WTC11 (cell line): ENCODE results near the gene AKT1.

Experiments used
- CBFB ChIP-seq: sonication (generic); formaldehyde crosslinking; IDR thresholded peaks from 2 replicates; pipeline ENCODE4 v1.8.1; 2022; ENCODE audit warnings: mild to moderate bottlenecking, low read depth, missing genetic modification reagents
- CTCF ChIP-seq: fragments of 200-600 bp; IDR thresholded peaks from 2 replicates; pipeline ENCODE4 v1.8.0; 2022; ENCODE audit warnings: antibody characterized with exemption
- RELA ChIP-seq: sonication (generic); formaldehyde crosslinking; IDR thresholded peaks from 2 replicates; pipeline ENCODE4 v1.8.1; 2022; ENCODE audit warnings: missing genetic modification reagents, mild to moderate bottlenecking, borderline replicate concordance
- TEAD1 ChIP-seq: sonication (generic); formaldehyde crosslinking; IDR thresholded peaks from 2 replicates; pipeline ENCODE4 v1.8.0; 2022; ENCODE audit warnings: mild to moderate bottlenecking, missing genetic modification reagents

GRCh38 chr14:104766863-104767633, 28.5 kb downstream of the AKT1 start:
- TF ChIP-seq CTCF, result no peak
- no peak for TF ChIP-seq CBFB
- no peak for TF ChIP-seq TEAD1 (CRISPR knock-in tag)
- TF ChIP-seq RELA (CRISPR knock-in tag), result no peak
